GM06990 (cell line): ENCODE data around the gene PRKCA.

Experiments used
- DNase-seq: peaks from one replicate; pipeline ENCODE4 v3.0.0-alpha.2; 2011; ENCODE audit not compliant: insufficient read length; ENCODE audit errors: extremely low read depth
- H3K27me3 ChIP-seq: replicated peaks from 2 replicates; pipeline ENCODE4 v1.6.0; 2011; ENCODE audit warnings: low read length; ENCODE audit not compliant: control insufficient read depth, insufficient read depth
- H3K36me3 ChIP-seq: 2 replicates; pipeline ENCODE4 v1.5.1; 2011; ENCODE audit warnings: low read length; ENCODE audit not compliant: control insufficient read depth, insufficient read depth
- H3K4me3 ChIP-seq: replicated peaks from 2 replicates; pipeline ENCODE4 v1.5.1; 2011; ENCODE audit warnings: low read depth, mild to moderate bottlenecking, control low read depth, low read length
- CTCF ChIP-seq: IDR thresholded peaks from 2 replicates; pipeline ENCODE4 v1.5.1; 2011; ENCODE audit warnings: low read length, control low read depth, mild to moderate bottlenecking, inconsistent platforms; ENCODE audit not compliant: insufficient read depth, poor library complexity, severe bottlenecking

The PRKCA gene

GRCh38 chr17:66750116-66750515 lies 447.7 kb downstream of the PRKCA start:
- H3K4me3 ChIP-seq = no peak overlapping the region
- H3K36me3 ChIP-seq = no peaks in the 10 kb centered on the region
- no peak for DNase-seq
- no peak for TF ChIP-seq CTCF
- H3K27me3 ChIP-seq = no peaks in the 10 kb centered on the region

- Histone ChIP-seq H3K4me3 (no peak overlapping the region), H3K27me3 (no peaks in the 10 kb centered on the region), H3K36me3 (no peaks in the 10 kb centered on the region)
- no peak for TF ChIP-seq CTCF
- no peak for DNase-seq
These were observed 448.5 kb downstream of the PRKCA start for GRCh38 chr17:66750781-66751543.

- no peaks in the 10 kb centered on the region for H3K36me3 ChIP-seq
- TF ChIP-seq CTCF = no peak
- DNase-seq = no peak
- H3K27me3 ChIP-seq = no peaks in the 10 kb centered on the region
- no peak overlapping the region for H3K4me3 ChIP-seq
These were observed 449.4 kb downstream of the PRKCA start for GRCh38 chr17:66751771-66752170.

GRCh38 chr17:66752411-66752810 lies 450.0 kb downstream of the PRKCA start:
- Histone ChIP-seq H3K4me3 (no peak overlapping the region), H3K36me3 (no peaks in the 10 kb centered on the region), H3K27me3 (no peaks in the 10 kb centered on the region)
- no peak for TF ChIP-seq CTCF
- no peak for DNase-seq

- no peak for DNase-seq
These were observed 450.9 kb downstream of the PRKCA start for GRCh38 chr17:66753126-66753920.

More at GRCh38 chr17:66753126-66753920, 450.9 kb downstream of the PRKCA start:
- no peak overlapping the region for H3K4me3 ChIP-seq
- TF ChIP-seq CTCF = no peak
- no peaks in the 10 kb centered on the region for H3K36me3 ChIP-seq
- H3K27me3 ChIP-seq = no peaks in the 10 kb centered on the region
